Gastrocnemius medialis (tissue), 4 donors: ENCODE results near the gene TP63. TPM values are rescaled to one million over a fixed set of nuclear protein-coding genes. Genes with fewer than 3 reads are reported as not detected.

ENCODE experiments used
- ATAC-seq, 2 donors: fragments of 150-250 bp; one replicate each; pipeline ENCODE4 v1.9.1; 2016
- DNase-seq, 2 donors: peaks; one replicate each; pipeline ENCODE4 v3.0.0-alpha.2; 2019
- H3K27ac ChIP-seq, 4 donors: fragments of 200-600 bp; sonication (generic); 1 replicate in 1 of 4; 2 replicates in 3 of 4; pipeline ENCODE4 v1.5.1; 2016 to 2018; ENCODE audit warnings: mild to moderate bottlenecking in 2 of 4, moderate library complexity in 1 of 4
- H3K27me3 ChIP-seq, 3 donors: fragments of 200-600 bp; sonication (generic) in 2 of 3; 1 replicate in 1 of 3; 2 replicates in 2 of 3; pipeline versions ENCODE4 v1.5.1 to v1.6.0; 2016 to 2019; ENCODE audit warnings: mild to moderate bottlenecking in 1 of 3, moderate library complexity in 1 of 3
- H3K36me3 ChIP-seq, 2 donors: fragments of 200-600 bp; sonication (generic) in 1 of 2; one replicate each; pipeline ENCODE4 v1.5.1; 2017 to 2018
- H3K4me1 ChIP-seq, 2 donors: fragments of 200-600 bp; sonication (generic) in 1 of 2; one replicate each; pipeline ENCODE4 v1.5.1; 2016 to 2017; ENCODE audit warnings: mild to moderate bottlenecking in 2 of 2
- H3K4me3 ChIP-seq, 4 donors: fragments of 200-600 bp; sonication (generic) in 3 of 4; 1 replicate in 1 of 4; 2 replicates in 3 of 4; pipeline ENCODE4 v1.5.1; 2016 to 2019; ENCODE audit warnings: mild to moderate bottlenecking in 2 of 4
- H3K9me3 ChIP-seq, 3 donors: fragments of 200-600 bp; sonication (generic) in 2 of 3; 1 replicate in 1 of 3; 2 replicates in 2 of 3; pipeline ENCODE4 v1.5.1; 2016 to 2019
- CTCF ChIP-seq, 5 experiments: fragments of 450-650 bp in 3 of 5; fragments of 200-600 bp in 2 of 5; sonication (generic) in 2 of 5; IDR thresholded peaks in 4 of 5; conservative IDR thresholded peaks in 1 of 5; 1 replicate in 4 of 5; 2 replicates in 1 of 5; pipeline ENCODE4 v1.5.1; 2016 to 2019; ENCODE audit warnings: antibody characterized with exemption in 5 of 5, mild to moderate bottlenecking in 3 of 5, moderate library complexity in 3 of 5
- POLR2A ChIP-seq, 2 donors: fragments of 450-650 bp; IDR thresholded peaks; one replicate each; pipeline ENCODE4 v1.6.1; 2017; ENCODE audit warnings: antibody characterized with exemption in 2 of 2, mild to moderate bottlenecking in 2 of 2, moderate library complexity in 2 of 2
- in situ Hi-C, 4 donors: fragments of 200-750 bp; cut with MboI; loops; one replicate each; pipeline versions ENCODE4 v1.15.0 to v1.8.0; 2017; ENCODE audit warnings: low sequenced_read_pairs in 4 of 4
- intact Hi-C: fragments of 100-400 bp; cut with DNase I; formaldehyde crosslinking; loops from one replicate; pipeline ENCODE4 v1.15.1; 2023; ENCODE audit warnings: low total_unique reads
- total RNA-seq, 4 donors: library from RNA; depleted of rRNA; stranded (reverse); fragments of >200 nt; gene quantifications; one replicate each; pipeline versions ENCODE4 v1.1.0 to v1.2.3, GENCODE V29; 2016

TP63 gene
- total RNA-seq, 4 donors from 2014 or later: 5.2 to 38.8 (median 25.8) TPM

- H3K27ac ChIP-seq: peak overlapping the region in 3 of 4 donors; percentile 19 to 44 (median 23)
- H3K27me3 ChIP-seq: no peaks in the 10 kb centered on the region
- no peak overlapping the region for H3K4me3 ChIP-seq
- peaks cover 21 to 30% of the 10 kb centered on the region in 2 donors for H3K4me1 ChIP-seq
- ATAC-seq (no peak), DNase-seq (no peak)
- in situ Hi-C loops (no loop called here), intact Hi-C loops (no loop called here)
- H3K9me3 ChIP-seq: no peaks in the 10 kb centered on the region
- no peak for TF ChIP-seq CTCF (IDR thresholded peaks at IDR 0.05 in 4 of 5, conservative IDR thresholded peaks at IDR 0.05 in 1 of 5)
- no peaks in the 10 kb centered on the region for H3K36me3 ChIP-seq
Observed at GRCh38 chr3:189776149-189776824, 145.1 kb downstream of the TP63 start.

GRCh38 chr3:189778340-189778950 lies 147.3 kb downstream of the TP63 start:
- TF ChIP-seq POLR2A (IDR thresholded peaks at IDR 0.05): no peak
- TF ChIP-seq CTCF (IDR thresholded peaks at IDR 0.05 in 4 of 5, conservative IDR thresholded peaks at IDR 0.05 in 1 of 5): no peak
- ATAC-seq: no peak

GRCh38 chr3:189779166-189779565 lies 148.0 kb downstream of the TP63 start:
- in situ Hi-C loops (no loop called here), intact Hi-C loops (no loop called here)
- H3K27me3 ChIP-seq: no peaks in the 10 kb centered on the region

More at GRCh38 chr3:189778340-189778950, 147.3 kb downstream of the TP63 start:
- no peaks in the 10 kb centered on the region for H3K27me3 ChIP-seq
- peaks cover 30 to 32% of the 10 kb centered on the region in 2 donors for H3K4me1 ChIP-seq
- no peak for DNase-seq
- H3K4me3 ChIP-seq: no peak overlapping the region
- no peaks in the 10 kb centered on the region for H3K36me3 ChIP-seq
- in situ Hi-C loops: no loop called here
- H3K9me3 ChIP-seq: no peaks in the 10 kb centered on the region
- peak overlapping the region; percentile 13 to 90 (median 86) for H3K27ac ChIP-seq
- intact Hi-C loops: no loop called here

GRCh38 chr3:189780546-189781270 lies 149.5 kb downstream of the TP63 start:
- peak overlapping the region; percentile 82 to 90 (median 89) for H3K27ac ChIP-seq

More at GRCh38 chr3:189779166-189779565, 148.0 kb downstream of the TP63 start:
- Histone ChIP-seq H3K4me1 (peaks cover 30 to 32% of the 10 kb centered on the region in 2 donors), H3K9me3 (no peaks in the 10 kb centered on the region), H3K4me3 (no peak overlapping the region), H3K27ac (peak overlapping the region; percentile 82 to 90 (median 89)), H3K36me3 (no peaks in the 10 kb centered on the region)
- DNase-seq (no peak), ATAC-seq (no peak)
- TF ChIP-seq CTCF (IDR thresholded peaks at IDR 0.05 in 4 of 5, conservative IDR thresholded peaks at IDR 0.05 in 1 of 5) (no peak), POLR2A (IDR thresholded peaks at IDR 0.05) (no peak)

More at GRCh38 chr3:189780546-189781270, 149.5 kb downstream of the TP63 start:
- DNase-seq (peak; percentile 85 to 92), ATAC-seq (peak; percentile 98)
- Histone ChIP-seq H3K4me3 (peak overlapping the region; percentile 31 to 40 (median 38)), H3K9me3 (no peaks in the 10 kb centered on the region), H3K27me3 (no peaks in the 10 kb centered on the region), H3K4me1 (peaks cover 30 to 32% of the 10 kb centered on the region in 2 donors), H3K36me3 (no peaks in the 10 kb centered on the region)
- TF ChIP-seq POLR2A (IDR thresholded peaks at IDR 0.05) (peak; percentile 12 to 40), CTCF (IDR thresholded peaks at IDR 0.05 in 4 of 5, conservative IDR thresholded peaks at IDR 0.05 in 1 of 5) (no peak)
- in situ Hi-C loops: no loop called here
- intact Hi-C loops: loop anchor here (1.0 kb wide), 1 partner anchor 33 kb away; no protein-coding TSS in a partner anchor
